ENCODE results near the gene FREY1. TPM values are rescaled to one million over a fixed set of nuclear protein-coding genes. Genes with fewer than 3 reads are reported as not detected.
A peak's percentile ranks its signal among the peaks of the same experiment; 100 is the strongest.

FREY1 gene
- total RNA-seq, 6 experiments from 2014 or later = 0.38 to 0.74 (median 0.68) TPM

GRCh38 chr11:45887587-45887986, 19.5 kb downstream of the FREY1 start:
- no peak for TF ChIP-seq CTCF (IDR thresholded peaks at IDR 0.05)
- no peaks in the 10 kb centered on the region for H3K9me3 Mint-ChIP-seq
- DNase-seq = no peak
- H3K4me1 Mint-ChIP-seq (ENCODE audit: low read depth) = no peaks in the 10 kb centered on the region
- no peaks in the 10 kb centered on the region for H3K36me3 Mint-ChIP-seq (ENCODE audit: low read depth)
- no peak overlapping the region for H3K4me3 Mint-ChIP-seq
- peaks cover 23% of the 10 kb centered on the region for H3K27me3 Mint-ChIP-seq (ENCODE audit: insufficient read depth)
- H3K27ac Mint-ChIP-seq = no peak overlapping the region

DNA sequence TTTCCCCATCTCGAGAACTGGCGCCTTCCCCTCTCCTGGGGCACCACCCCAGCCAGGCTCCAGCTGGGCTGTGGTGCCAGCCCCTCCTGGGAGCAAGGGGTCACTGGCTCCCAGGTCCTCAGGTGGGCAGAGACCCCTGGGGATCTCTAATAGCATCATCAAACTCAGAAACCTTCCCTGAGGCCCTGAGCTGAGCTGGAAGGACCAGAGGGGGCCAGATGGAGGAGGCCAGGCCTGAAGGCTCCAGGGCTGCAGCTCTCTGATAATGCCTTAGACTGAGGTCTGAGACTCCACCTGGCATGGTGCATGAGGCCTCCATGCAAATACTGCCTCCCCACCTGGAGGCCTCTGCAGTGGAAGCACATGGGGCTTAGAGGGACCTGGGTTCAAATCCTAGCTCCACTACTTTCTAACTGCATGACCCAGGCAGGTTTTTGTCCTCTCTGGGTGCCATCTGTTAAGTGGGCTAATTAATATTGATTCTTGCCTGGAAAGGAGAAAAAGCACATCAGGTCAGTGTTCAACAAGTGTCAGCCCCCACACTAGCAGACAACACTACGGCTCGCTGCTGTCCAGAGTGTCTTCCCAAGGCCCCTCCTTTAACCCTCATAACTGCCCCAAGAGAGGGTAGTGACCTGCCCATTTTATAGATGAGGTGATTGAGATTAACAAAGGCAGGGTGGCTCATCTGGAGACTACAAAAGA, 20.1 kb downstream of the FREY1 start:
- H3K27me3 Mint-ChIP-seq (ENCODE audit: insufficient read depth) = peaks cover 17% of the 10 kb centered on the region
- H3K27ac Mint-ChIP-seq = no peak overlapping the region
- H3K4me3 Mint-ChIP-seq = no peak overlapping the region
- no peak for TF ChIP-seq CTCF (IDR thresholded peaks at IDR 0.05)
- H3K9me3 Mint-ChIP-seq = no peaks in the 10 kb centered on the region
- no peaks in the 10 kb centered on the region for H3K4me1 Mint-ChIP-seq (ENCODE audit: low read depth)
- H3K36me3 Mint-ChIP-seq (ENCODE audit: low read depth) = peaks cover 5% of the 10 kb centered on the region
- DNase-seq = no peak

- DNase-seq = no peak
Observed at GRCh38 chr11:45885921-45886721, 20.9 kb downstream of the FREY1 start.

GRCh38 chr11:45885274-45885920, 21.7 kb downstream of the FREY1 start, which contains the start of gene MAPK8IP1:
Gene MAPK8IP1 (plus strand): TSS chr11:45885651. CDS start chr11:45885821, 170 bp downstream.
- Mint-ChIP-seq H3K36me3 (ENCODE audit: low read depth) (peaks cover 5% of the 10 kb centered on the region), H3K4me1 (ENCODE audit: low read depth) (peaks cover 4% of the 10 kb centered on the region), H3K27me3 (ENCODE audit: insufficient read depth) (peaks cover 12% of the 10 kb centered on the region), H3K4me3 (peak within 1 kb of the TSS; percentile 57), H3K9me3 (no peaks in the 10 kb centered on the region), H3K27ac (no peak within 1 kb of the TSS)
- no peak for TF ChIP-seq CTCF (IDR thresholded peaks at IDR 0.05)
- DNase-seq = no peak

More at GRCh38 chr11:45885921-45886721, 20.9 kb downstream of the FREY1 start:
- Mint-ChIP-seq H3K27me3 (ENCODE audit: insufficient read depth) (peaks cover 14% of the 10 kb centered on the region), H3K36me3 (ENCODE audit: low read depth) (peaks cover 5% of the 10 kb centered on the region), H3K4me3 (no peak overlapping the region), H3K9me3 (no peaks in the 10 kb centered on the region), H3K4me1 (ENCODE audit: low read depth) (no peaks in the 10 kb centered on the region), H3K27ac (no peak overlapping the region)
- TF ChIP-seq CTCF (IDR thresholded peaks at IDR 0.05) = no peak

- no peak for DNase-seq
- Mint-ChIP-seq H3K36me3 (ENCODE audit: low read depth) (peaks cover 6% of the 10 kb centered on the region), H3K27me3 (ENCODE audit: insufficient read depth) (peaks cover 10% of the 10 kb centered on the region), H3K4me1 (ENCODE audit: low read depth) (peaks cover 11% of the 10 kb centered on the region), H3K27ac (no peak overlapping the region), H3K4me3 (peak overlapping the region; percentile 57), H3K9me3 (no peaks in the 10 kb centered on the region)
- TF ChIP-seq CTCF (IDR thresholded peaks at IDR 0.05) = no peak
Observed at GRCh38 chr11:45884596-45885185, 22.4 kb downstream of the FREY1 start.

All from HFFc6 (cell line).